ENCODE measurements around the gene KCNJ13.

Gene KCNJ13

DNA sequence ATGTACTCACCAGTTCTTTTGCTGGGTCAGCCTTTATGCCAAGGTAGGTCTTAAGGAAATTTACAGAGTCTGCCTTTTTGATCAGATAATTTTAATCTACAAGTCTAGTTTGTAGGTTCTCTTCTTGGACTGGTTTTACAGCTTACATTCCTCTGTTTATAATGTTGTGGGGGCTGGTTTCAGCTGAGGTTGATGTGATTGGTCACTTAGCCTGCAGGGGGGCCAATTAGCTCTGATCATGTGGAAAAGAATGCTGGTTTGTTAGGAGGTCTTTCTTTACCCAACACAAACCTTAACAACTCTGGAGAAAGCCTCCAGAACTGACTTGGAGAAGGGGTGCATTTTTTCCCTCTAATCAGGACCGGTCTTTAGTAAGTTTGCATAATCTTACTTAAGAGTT, at the start of gene KCNJ13:
Gene KCNJ13, minus strand, starts transcription at position 131 of the 400 bp plus-strand sequence. CDS start 5,203 bp downstream, outside the sequence.
- peak; percentile 67 for DNase-seq

- no peak for DNase-seq
These were observed 41.4 kb upstream of the KCNJ13 start for GRCh38 chr2:232817756-232818155.

DNA sequence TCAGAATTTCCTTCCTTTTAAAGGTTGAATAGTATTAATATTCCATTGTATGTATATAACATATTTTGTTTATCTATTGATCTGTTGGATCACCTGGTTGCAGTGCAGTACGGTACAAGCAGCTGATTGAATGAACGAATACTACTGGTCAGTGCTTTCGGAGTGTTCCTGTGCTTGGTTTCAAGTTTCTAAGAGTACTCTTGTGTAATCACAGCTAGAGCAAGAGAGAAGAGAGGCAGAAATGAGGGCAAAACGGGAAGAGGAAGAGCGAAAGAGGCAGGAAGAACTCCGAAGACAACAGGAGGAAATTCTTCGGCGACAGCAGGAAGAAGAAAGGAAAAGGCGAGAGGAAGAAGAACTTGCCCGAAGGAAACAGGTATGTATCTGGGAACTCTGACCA, 40.3 kb upstream of the KCNJ13 start:
- DNase-seq = no peak

DNA sequence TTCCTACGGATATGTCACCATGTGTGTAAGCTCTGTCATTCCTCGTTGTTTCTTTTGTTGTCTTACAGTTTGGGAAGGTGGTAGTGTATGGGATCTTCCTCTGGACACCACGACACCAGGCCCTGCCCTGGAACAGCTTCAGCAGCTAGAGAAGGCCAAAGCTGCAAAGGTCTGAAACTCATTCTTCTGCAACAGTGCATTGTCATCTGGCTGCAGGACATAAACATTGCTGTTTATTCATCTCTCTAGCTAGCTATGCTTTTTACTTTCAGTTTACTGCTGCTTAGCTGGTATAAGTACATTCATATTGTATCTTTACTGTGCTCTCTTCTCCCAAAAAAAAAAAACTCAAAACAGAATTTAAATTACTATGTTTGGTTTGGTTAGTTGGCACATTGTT, 39.2 kb upstream of the KCNJ13 start:
- DNase-seq = no peak

- DNase-seq = no peak
These were observed 34.1 kb upstream of the KCNJ13 start for GRCh38 chr2:232810444-232810843.

DNA sequence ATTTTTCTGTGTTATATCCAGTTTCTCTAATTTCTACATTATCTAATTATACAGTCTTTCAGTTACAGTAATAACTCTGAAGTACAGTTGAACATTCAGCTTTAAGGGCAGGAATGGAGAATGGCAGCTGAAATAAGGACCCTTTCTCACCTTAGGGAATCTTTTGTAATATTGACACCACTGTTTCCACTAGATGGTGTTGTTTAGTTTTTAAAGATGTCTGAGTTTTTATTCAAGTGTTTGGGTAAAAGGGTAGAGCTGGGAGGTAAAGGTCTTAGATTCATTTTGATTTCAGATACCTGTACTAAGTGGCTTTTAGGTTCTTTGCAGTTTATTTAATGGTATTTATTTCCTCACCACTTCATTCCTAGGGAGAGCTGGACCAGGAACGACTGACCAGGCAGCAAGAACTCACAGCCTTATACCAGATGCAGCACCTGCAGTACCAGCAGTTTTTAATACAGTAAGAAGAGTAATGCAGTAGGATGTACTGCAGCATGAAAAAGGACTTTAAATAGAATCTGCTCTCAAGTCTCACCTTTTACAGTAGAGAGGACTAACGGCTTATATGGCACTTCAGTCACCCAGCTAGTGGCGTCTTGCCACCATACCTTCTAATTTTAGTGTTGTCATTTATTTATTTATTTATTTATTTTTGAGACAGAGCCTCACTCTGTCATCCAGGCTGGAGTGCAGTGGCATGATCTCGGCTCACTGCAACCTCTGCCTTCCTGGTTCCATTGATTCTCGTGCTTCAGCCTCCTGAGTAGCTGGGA, 33.2 kb upstream of the KCNJ13 start:
- DNase-seq = no peak

GRCh38 chr2:232802091-232802490, 25.7 kb upstream of the KCNJ13 start:
- DNase-seq = no peak

- no peak for DNase-seq
These were observed 23.8 kb upstream of the KCNJ13 start for GRCh38 chr2:232800166-232800565.

DNA sequence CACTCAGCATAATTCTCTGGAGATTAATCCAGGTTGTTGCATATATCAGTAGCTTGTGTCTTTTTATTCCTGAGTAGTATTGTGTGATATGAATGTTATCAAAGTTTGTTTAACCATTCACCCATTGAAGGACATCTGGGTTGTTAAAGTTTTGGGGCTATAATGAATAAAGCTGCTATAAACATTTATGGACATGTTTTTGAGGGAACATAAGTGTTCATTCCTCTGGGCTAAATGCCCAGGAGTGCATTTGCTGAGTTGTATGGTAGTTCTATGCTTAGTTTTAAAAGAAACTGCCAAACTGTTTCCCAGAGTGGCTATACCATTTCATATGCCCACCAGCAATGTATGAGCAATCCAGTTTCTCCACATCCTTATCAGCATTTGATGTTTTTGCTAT, 21.8 kb upstream of the KCNJ13 start:
- DNase-seq = no peak

GRCh38 chr2:232795920-232796319, 19.6 kb upstream of the KCNJ13 start:
- no peak for DNase-seq

GRCh38 chr2:232794981-232795380, 18.6 kb upstream of the KCNJ13 start:
- no peak for DNase-seq

DNA sequence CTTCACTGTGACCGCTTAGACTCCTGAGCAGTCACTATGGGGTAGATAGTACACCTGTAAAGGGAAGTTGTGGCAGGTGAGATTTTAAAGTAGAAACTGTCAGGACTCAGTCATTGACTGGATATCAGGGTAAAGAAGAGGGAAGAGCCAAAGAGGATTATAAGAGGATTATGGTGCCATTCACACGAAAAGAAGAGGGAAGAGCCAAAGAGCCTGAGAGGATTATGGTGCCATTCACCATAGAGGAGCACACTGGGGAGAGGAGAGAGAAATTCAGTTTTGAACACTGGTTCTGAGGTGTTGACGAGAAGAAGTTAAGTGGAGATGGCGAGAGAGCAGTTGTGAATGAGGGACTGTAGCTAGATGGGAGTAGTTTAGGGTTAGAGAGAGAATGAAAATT, 16.9 kb upstream of the KCNJ13 start:
- no peak for DNase-seq

- no peak for DNase-seq
These were observed 15.2 kb upstream of the KCNJ13 start for GRCh38 chr2:232791518-232791917.

GRCh38 chr2:232789082-232789481, 12.7 kb upstream of the KCNJ13 start:
- no peak for DNase-seq

DNA sequence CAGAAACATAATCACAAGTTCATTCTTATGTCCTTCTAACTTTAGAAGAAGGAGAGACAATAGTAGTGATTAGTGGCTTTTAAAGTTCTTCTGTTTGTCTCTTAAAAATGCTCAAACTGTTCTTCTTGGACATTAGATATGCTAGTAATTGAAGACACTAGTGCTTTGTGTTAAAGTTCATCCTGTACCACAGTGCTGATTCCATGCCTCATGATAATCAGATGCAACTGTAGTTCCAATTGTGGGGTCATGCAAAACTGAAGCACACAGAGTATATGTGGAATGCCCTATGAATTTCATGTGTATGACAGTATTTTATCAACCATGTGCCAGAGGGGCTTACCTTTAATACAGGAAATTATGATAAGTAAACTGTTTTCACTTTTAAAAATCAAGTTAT, 11.4 kb upstream of the KCNJ13 start:
- no peak for DNase-seq

DNA sequence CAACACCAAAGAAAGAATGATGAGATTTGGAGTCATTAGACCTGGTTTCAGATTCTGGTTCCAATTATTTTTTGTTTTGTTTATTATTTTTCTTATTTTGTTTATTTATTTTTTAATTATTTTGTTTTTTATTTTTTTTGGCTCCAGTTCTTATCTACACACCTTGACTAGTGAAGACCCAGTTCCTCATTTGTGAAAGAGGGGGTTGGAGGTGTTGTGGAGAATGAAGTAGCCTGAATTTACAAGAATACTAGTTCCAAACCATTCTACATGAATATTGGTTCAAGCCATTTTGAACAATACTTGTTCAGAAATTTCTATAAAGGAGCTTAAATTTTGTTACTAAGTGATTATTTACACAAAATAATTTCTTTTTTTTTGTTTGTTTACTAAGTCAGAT, 6.9 kb upstream of the KCNJ13 start:
- DNase-seq = no peak

GRCh38 chr2:232781765-232782164, 5.4 kb upstream of the KCNJ13 start:
- no peak for DNase-seq

DNA sequence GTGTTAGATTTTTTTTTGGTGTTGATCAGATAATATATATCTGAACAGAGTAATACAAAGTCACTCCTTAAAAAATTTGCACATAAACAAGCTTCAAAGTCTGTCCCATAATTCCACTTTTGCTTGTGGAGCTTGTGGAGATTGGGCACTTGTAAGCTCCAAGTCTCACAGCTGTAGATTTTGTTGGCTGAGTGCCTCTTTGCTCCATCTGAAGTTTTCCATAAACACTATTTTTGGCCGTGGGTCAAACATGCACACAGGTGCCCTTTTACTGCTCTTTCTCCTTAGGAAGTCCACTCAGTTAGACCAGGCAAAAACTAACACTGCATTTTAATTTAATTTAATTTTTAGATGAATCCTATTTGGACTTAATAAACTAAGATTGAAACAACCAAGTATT, 3.6 kb upstream of the KCNJ13 start:
- DNase-seq = no peak

GRCh38 chr2:232779465-232779864, 3.1 kb upstream of the KCNJ13 start:
- no peak for DNase-seq

GRCh38 chr2:232777276-232777675, 911 bp upstream of the KCNJ13 start:
- no peak for DNase-seq

DNA sequence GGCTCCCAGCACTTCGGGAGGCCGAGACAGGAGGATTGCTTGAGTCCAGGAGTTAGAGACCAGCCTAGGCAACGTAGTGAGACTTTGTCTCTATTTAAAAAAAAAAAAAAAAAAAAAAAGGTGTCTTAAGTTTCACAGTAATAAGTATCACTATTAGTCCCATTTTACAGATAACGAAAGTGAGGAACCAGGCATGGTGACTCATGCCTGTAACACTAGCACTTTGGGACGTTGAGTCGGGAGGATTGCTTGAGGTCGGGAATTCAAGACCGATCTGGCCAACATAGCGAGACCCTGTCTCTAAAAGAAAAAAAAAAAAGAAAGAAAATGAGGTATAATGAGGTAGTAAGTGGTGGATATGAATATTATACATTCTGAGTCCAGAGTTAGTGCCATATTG, 2.5 kb downstream of the KCNJ13 start:
- no peak for DNase-seq

DNA sequence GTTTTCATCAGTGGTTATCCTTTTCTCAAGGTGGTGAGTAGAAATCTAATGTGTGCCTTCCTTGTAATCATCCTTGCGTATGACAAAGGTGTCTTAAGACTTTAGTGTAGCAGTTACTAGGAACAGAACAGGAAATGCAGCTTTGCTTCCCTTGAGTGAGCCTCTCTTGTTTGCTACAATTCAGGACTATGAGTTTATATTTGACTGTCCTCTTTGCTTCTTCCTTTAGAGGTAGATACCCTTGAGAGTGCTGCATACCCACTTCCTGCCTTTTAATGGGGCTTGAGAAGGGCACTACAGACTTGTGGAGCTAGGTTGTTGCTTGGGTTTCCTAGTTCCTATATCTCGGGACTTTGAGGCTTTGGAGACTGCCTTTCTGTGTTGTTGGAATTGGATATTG, 3.8 kb downstream of the KCNJ13 start:
- no peak for DNase-seq

- DNase-seq = no peak
These were observed 4.5 kb downstream of the KCNJ13 start for GRCh38 chr2:232771870-232772269.

- no peak for DNase-seq
These were observed 6.2 kb downstream of the KCNJ13 start for GRCh38 chr2:232770207-232770606.

GRCh38 chr2:232767866-232768265, 8.5 kb downstream of the KCNJ13 start:
- DNase-seq = no peak
